Stimulated activated CD8-positive, alpha-beta memory T cell treated with anti-CD3 and anti-CD28 coated beads, Interleukin-2, amount 100 ng/mL, for 1 hour (primary cell): ENCODE data around the gene STAC.
"Not testable (repeated sequence)": the region's sequence is repeated elsewhere in the genome, so short reads cannot be mapped to it uniquely, and the experiment has no call there.

Experiments
- DNase-seq, 2 donors: peaks; one replicate each; pipeline ENCODE4 v3.0.0-alpha.2; 2020; ENCODE audit warnings: low read depth in 2 of 2

The STAC gene

DNA sequence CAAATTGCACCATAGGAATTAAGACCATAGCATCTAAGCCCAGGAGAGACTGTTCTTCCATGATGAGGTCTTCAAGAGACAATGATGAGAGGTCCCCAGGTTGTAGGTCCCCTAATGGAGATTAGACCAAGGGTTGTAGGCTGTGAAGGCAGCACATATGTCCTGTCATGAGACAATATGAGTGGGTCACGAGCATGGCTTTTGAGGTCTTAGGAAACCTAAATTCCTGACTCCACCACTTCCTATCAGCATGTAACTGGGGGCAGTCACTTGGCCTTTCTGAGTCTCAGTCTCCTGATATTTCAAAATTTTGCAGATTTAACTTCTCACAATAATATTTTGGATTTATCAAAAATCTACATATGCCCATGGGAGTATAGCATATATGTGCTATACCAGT lies 31.3 kb downstream of the STAC start:
- DNase-seq = no peak

- DNase-seq = no peak
Measured at GRCh38 chr3:36416599-36416998, 36.3 kb downstream of the STAC start.

DNA sequence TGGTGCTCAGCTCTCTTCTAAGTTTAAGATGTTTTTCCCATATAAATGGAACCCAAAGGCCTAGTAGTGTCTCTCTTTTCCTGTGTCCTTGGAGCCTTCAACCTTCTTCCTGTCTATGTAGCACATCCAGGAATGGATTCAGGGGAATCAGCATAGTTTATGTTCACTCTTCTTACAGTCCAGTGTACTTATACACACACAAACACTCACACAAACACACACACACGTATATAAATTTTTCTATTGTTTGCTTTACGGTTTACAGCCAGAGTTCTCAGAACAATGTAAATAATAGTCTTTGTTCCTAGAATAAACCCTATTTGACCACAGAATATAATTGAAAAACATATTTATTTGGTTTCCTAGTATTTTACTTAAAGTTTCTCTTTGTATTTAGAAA lies 36.9 kb downstream of the STAC start:
- DNase-seq = no peak

DNA sequence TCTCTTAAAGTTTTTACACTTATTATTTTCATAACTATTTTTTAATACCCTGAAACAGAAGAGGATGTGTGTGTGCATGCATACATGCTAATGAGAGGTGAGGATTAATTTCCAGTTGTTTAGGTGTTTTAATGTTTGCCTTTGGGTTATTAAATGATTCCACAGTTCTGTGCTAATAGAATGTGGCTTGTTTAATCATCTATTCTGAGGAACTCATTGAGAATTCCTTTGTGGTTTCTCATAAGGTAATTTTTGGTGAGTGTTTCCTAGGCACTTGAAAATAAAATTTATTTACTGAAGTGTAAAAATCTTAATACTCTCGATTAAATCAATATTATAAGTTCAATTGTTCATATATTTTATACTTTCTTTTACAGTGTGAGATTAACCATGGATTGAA lies 38.0 kb downstream of the STAC start:
- no peak for DNase-seq

DNA sequence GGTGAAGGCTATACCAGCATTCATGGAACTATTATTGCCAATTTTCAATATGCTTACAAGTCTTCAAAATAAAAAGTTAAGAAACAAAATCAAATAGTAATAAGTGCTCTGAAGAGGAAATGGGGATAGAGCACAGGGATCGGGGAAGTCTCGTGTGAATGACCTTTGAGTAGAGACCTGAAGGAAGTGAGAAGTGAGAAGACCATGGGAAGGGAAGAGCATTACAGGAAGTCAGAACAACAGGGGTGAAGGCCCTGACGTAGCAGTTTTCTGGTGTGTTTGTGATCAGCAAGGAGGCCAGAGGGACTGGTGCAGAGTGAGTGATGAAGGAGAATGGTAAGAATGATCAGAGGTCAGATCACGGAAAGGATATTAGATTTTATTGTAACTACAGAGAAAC lies 48.1 kb downstream of the STAC start:
- DNase-seq = no peak

DNA sequence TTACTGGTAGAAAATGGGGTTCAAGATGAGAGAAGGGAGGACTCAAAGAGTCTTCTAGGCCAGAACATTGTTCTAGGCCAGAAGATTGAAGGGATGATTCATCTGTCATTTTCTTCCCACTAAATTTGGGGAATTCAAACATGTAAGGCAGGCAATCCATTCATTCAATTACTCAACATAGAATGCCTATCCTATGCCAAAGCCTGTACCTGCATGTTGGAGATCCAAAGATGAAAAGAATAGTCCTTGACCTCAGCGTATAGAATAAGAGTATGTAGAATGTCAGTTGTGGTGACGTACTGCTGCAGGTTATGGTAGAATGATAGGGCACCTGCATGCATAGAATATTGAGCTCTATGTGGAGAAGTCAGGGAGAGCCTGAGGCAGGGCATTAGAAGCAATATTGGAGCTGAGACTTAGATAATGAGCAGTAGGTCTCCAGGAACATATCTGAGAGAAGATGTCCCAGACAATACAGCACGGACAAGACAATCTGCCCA lies 49.7 kb downstream of the STAC start:
- DNase-seq = no peak

- no peak for DNase-seq
Measured at GRCh38 chr3:36433511-36433910, 53.2 kb downstream of the STAC start.

DNA sequence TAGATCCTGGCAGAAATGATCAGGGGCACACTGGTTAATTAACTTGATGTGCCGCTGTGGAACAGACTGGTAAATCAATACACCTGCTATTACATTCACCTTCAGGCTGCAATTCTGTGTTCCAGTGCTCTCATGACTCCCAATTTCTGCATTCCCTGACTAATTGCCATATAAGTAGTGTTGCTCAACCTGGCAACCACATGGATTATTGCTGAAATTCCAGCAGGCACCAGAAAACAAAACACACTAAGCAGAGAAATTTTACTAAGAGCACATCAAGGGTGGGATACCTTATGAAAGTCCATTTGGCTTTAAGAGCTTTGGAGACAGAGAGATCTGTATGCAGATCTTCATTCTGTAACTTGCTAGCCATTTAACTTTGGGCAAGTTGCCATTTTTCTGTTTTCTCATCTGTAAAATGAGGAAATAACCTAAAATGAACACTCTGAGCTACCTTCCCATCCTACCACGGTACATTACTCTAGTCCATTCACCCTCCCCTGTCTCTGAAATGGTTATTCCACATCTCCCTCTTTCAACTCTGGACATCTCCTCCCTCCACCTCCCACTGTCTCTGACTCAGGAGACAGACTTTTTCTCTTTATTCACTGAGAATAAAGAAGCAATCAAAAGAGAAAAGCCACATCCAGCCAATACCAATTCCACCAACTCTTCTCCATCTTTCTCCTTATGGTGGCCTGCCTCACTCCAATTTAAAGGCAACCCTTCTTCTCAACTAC lies 54.6 kb downstream of the STAC start:
- no peak for DNase-seq

- DNase-seq = no peak
Measured at GRCh38 chr3:36443028-36443686, 62.9 kb downstream of the STAC start.

- no peak for DNase-seq
Measured at GRCh38 chr3:36444909-36445308, 64.6 kb downstream of the STAC start.

- no peak for DNase-seq
Measured at GRCh38 chr3:36446276-36446675, 66.0 kb downstream of the STAC start.

- no peak for DNase-seq
Measured at GRCh38 chr3:36447061-36447460, 66.8 kb downstream of the STAC start.

GRCh38 chr3:36451816-36452215 lies 71.5 kb downstream of the STAC start:
- DNase-seq = no peak

- not testable (repeated sequence) for DNase-seq
Measured at GRCh38 chr3:36453213-36453612, 72.9 kb downstream of the STAC start.

DNA sequence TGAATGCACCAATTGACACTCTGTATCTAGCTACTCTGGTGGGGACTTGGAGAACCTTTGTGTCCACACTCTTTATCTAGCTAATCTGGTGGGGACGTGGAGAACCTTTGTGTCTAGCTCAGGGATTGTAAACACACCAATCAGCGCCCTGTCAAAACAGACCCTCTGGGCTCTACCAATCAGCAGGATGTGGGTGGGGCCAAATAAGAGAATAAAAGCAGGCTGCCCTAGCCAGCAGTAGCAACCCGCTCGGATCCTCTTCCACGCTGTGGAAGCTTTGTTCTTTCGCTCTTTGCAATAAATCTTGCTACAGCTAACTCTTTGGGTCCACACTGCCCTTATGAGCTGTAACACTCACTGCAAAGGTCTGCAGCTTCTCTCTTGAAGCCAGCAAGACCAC lies 73.6 kb downstream of the STAC start:
- DNase-seq = not testable (repeated sequence)

GRCh38 chr3:36455406-36455805 lies 75.1 kb downstream of the STAC start:
- no peak for DNase-seq

GRCh38 chr3:36456784-36457183 lies 76.5 kb downstream of the STAC start:
- DNase-seq = no peak

DNA sequence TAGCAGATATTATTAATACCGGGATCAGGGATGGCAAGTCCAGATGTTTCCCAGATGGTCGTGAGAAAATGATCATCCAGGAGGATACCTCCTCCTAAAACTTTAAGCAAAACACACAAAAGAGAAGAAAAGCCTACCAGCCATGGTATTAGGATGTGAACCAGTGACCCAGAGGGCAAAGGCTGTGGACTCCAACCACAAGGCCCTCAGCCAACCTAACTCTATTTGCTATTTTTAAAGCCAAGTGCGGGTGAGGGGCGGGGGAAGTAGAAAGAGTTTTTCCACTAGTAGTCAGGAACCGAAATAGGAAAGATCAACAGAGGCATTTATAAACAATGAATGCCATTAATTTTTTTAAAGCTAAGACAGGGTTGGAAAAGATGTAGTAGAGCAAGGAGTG lies 77.4 kb downstream of the STAC start:
- DNase-seq = no peak

GRCh38 chr3:36459177-36459576 lies 78.9 kb downstream of the STAC start:
- DNase-seq = no peak

- DNase-seq = no peak
Measured at GRCh38 chr3:36461597-36461996, 81.3 kb downstream of the STAC start.

- DNase-seq = not testable (repeated sequence)
Measured at GRCh38 chr3:36472045-36472444, 91.7 kb downstream of the STAC start.

GRCh38 chr3:36475558-36475957 lies 95.3 kb downstream of the STAC start:
- no peak for DNase-seq

DNA sequence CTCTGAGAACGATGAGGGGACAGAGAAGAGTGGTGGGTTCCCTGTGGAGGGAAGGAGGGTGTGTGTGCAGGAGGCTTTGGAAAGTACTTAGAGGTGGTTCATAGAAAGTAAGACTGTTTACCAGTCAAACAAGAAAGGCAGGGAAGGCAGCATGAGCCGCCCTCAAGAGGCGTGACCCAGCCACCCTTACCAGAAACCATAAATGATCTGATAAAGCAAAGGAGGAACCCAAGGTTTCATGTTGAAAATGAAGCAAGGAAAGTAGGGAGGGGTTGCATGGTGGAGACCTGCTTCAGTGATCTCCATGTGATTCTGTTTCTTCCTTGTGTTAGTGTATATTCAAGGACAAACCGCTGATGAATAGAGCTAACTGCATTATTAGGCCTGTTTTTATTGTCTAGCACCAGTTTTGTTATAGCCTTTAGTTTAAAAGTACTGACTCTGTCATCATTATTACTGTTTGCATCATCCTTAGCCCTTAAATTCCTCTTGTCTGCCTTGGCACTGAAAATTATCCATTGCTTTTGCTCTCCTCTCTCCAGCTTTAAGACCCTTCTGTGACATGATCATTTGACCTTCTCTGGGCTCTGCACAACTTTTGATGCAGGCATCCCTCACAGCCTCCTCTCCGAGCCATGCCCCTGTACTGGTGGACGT lies 96.1 kb downstream of the STAC start:
- no peak for DNase-seq
